Measurements from ENCODE around the gene EXOC6B.

Gene EXOC6B

DNA sequence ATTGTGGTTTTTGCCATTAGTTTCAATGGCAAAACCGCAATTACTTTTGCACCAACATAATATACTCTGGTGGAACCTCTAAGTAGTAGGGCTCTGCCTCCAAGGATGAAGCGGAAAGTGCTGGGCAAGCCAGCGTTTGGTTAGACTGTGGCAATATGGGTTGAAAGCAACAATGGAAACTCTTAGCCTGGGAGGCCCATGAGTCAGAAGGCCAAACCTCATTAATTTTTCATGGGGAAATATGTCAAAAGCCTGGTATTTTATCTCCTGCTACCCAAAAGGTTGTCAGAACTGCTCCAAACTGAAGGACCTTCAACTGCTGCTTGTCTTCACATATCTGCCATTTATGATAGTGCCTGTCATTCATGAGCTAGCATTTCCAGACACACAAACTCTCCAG, 499.1 kb downstream of the EXOC6B start:
- Mint-ChIP-seq H3K4me3 (no peak overlapping the region), H3K4me1 (no peaks in the 10 kb centered on the region), H3K9me3 (peaks cover 3% of the 10 kb centered on the region), H3K27ac (no peak overlapping the region), H3K36me3 (peaks cover 28% of the 10 kb centered on the region), H3K27me3 (no peaks in the 10 kb centered on the region)
- no peak for ATAC-seq

DNA sequence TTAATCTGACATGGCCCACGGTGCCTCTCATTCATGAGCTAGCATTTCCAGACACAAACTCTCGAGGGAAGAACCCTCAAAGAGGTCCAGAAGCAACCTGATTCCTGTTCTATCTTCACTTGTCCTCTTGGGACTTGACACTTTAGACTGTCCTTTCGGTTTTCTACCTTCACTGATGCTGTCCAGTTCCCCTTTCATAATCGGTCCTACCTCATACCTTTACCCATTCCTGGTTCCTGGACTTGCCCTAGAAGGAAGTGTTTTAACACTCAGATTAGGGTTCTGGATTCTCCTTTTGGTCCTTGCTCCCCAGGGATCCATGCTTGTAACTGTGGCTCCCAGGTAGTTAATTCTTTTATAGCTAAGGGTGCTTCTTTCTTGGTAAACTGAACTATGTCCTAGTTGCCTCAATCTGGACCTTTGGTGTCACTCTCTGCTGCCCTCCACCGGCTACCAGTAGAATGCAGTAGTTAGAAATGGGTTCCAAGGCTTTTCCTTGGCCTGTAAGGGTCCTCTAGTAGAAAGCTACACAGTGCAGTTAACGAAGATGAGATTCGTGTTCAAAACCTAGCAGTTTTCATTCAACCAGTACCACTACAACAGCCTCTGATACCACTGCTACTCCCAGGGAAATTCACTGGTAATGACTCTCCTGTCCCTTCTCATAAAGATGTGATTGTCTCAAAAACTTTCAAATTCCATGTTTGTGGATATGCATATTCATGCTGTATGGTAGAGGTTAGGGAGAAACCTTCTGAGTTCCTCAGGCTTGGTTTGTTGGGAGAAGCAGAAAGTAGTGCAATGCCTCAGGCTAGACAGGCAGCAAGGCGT, 500.0 kb downstream of the EXOC6B start:
- Mint-ChIP-seq H3K9me3 (peaks cover 3% of the 10 kb centered on the region), H3K27me3 (no peaks in the 10 kb centered on the region), H3K4me3 (no peak overlapping the region), H3K36me3 (peaks cover 32% of the 10 kb centered on the region), H3K4me1 (no peaks in the 10 kb centered on the region), H3K27ac (no peak overlapping the region)
- no peak for ATAC-seq

DNA sequence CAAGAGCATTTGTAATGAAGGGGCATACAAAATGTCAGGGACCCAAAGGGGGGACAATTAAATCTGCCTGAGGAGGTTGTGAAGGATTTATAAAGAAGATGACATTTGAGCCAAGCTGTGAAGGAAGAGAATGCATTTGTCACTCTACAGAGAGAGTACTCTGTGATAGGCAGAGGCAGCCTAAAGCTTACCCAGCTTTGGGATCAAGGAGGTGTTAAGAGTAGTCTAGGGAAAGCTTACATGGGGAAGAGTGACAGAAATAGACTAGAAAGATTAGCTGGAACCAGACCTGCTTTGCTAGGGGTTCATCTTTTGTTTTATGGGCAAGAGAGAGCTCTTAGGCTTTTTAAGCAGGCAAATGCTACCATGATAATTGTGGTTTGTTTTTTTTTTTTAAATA, 509.1 kb downstream of the EXOC6B start:
- Mint-ChIP-seq H3K4me3 (no peak overlapping the region), H3K4me1 (no peaks in the 10 kb centered on the region)
- ATAC-seq: no peak

DNA sequence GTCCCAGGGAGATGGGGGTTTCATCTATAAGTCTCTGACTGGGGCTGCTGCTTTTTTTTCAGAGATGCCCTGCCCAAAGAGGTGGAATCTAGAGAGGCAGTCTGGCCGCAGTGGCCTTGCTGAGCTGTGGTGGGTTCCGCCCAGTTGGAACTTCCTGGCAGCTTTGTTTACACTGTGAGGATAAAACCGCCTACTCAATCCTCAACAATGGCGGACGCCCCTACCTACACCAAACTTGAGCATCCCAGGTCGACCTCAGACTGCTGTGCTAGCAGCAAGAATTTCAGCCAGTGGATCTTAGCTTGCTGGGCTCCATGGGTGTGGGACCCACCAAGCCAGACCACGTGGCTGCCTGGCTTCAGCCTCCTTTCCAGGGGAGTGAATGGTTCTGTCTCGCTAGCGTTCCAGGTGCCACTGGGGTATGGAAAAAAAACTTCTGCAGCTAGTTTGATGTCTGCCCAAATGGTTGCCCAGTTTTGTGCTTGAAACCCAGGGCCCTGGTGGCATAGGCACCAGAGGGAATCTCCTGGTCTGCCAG, 525.6 kb downstream of the EXOC6B start:
- no peak overlapping the region for H3K4me3 Mint-ChIP-seq
- peaks cover 7% of the 10 kb centered on the region for H3K4me1 Mint-ChIP-seq
- H3K36me3 Mint-ChIP-seq: peaks cover 12% of the 10 kb centered on the region
- H3K9me3 Mint-ChIP-seq: peaks cover 15% of the 10 kb centered on the region
- H3K27me3 Mint-ChIP-seq: no peaks in the 10 kb centered on the region
- ATAC-seq: no peak
- H3K27ac Mint-ChIP-seq: no peak overlapping the region

More for the DNA sequence above, 509.1 kb downstream of the EXOC6B start:
- no peak overlapping the region for H3K27ac Mint-ChIP-seq
- peaks cover 8% of the 10 kb centered on the region for H3K36me3 Mint-ChIP-seq
- no peaks in the 10 kb centered on the region for H3K27me3 Mint-ChIP-seq
- no peaks in the 10 kb centered on the region for H3K9me3 Mint-ChIP-seq

DNA sequence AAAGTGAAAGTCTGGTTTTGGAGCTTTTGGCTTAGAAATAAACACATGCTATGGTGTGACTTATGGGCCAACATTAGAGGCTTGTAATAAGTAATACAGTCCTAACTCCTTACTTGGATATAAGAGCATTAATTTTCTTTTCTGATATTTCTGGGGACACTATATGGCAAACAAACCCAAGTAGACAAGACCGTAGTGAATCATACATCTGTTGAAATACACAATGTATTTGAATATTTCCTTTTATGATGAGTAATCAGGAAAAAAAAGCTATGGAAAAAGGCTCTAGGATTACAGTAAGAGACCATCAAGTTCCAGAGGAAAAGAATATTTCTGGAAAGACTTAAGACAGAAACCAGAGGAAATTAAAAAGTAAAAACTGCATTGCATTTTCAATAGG, 532.2 kb downstream of the EXOC6B start:
- H3K27me3 Mint-ChIP-seq: no peaks in the 10 kb centered on the region
- H3K9me3 Mint-ChIP-seq: peaks cover 10% of the 10 kb centered on the region
- no peak overlapping the region for H3K27ac Mint-ChIP-seq
- peaks cover 7% of the 10 kb centered on the region for H3K4me1 Mint-ChIP-seq
- no peaks in the 10 kb centered on the region for H3K36me3 Mint-ChIP-seq
- H3K4me3 Mint-ChIP-seq: no peak overlapping the region
- no peak for ATAC-seq

DNA sequence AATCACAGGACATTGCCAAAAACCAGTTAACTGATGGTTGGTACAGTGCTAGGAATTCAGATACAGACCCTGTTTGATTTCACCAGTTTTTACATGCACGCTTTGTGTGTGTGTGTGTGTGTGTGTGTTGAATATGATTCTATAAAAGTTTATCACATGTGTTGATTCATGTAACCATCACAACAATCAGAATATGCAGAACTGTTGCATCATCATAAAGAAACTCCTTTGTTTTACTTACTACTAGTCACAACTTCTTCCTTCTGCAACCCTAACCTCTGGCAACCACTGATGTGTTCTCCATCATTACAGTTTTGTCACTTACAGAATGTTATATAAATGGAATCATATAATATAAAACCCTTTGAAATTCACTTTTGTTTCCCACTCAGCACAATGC, 533.4 kb downstream of the EXOC6B start:
- Mint-ChIP-seq H3K36me3 (no peaks in the 10 kb centered on the region), H3K9me3 (peaks cover 2% of the 10 kb centered on the region), H3K27me3 (no peaks in the 10 kb centered on the region), H3K4me3 (no peak overlapping the region), H3K4me1 (peaks cover 7% of the 10 kb centered on the region), H3K27ac (no peak overlapping the region)
- ATAC-seq: no peak

DNA sequence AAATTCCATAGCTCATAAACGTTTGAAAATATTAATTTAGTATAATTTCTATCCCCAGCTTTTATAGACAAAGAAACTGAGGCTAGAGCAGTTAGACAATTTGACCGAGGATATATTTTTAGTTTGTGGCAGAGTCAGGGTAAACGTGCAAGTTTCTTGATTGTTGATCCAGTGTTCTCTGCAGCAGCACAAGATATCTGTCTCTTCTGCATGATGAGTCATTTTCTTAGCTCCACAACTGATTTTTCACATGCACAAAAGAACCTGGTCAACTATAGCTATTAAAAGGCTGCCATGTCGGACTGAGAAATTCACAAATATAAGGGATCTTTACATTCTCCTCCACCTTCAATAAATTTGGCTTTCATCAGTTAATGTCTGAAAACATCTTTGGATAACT, 534.8 kb downstream of the EXOC6B start:
- H3K27ac Mint-ChIP-seq: no peak overlapping the region
- no peak for ATAC-seq
- no peak overlapping the region for H3K4me3 Mint-ChIP-seq
- H3K9me3 Mint-ChIP-seq: no peaks in the 10 kb centered on the region
- H3K36me3 Mint-ChIP-seq: no peaks in the 10 kb centered on the region
- H3K4me1 Mint-ChIP-seq: peaks cover under 1% of the 10 kb centered on the region
- H3K27me3 Mint-ChIP-seq: no peaks in the 10 kb centered on the region

DNA sequence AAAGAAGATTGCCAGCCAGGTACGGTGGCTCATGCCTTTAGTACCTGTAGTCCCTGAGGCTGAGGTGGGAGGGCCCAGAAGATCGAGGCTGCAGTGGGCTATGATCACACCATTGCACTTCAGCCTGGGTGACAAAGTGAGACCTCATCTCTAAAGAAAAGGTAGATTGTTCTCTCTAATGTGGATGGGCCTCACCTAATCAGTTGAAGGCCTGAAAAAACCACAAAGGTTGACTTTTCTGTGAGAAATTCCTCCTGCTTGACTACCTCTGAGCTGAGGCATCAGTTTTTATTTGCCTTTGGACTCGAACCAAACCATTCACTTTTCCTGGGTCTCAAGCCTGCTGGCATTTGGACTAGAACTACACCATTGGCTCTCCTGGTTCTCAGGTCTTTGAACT, 536.1 kb downstream of the EXOC6B start:
- no peaks in the 10 kb centered on the region for H3K9me3 Mint-ChIP-seq
- H3K27me3 Mint-ChIP-seq: no peaks in the 10 kb centered on the region
- no peaks in the 10 kb centered on the region for H3K4me1 Mint-ChIP-seq
- H3K36me3 Mint-ChIP-seq: no peaks in the 10 kb centered on the region
- no peak for ATAC-seq
- H3K4me3 Mint-ChIP-seq: no peak overlapping the region
- no peak overlapping the region for H3K27ac Mint-ChIP-seq

DNA sequence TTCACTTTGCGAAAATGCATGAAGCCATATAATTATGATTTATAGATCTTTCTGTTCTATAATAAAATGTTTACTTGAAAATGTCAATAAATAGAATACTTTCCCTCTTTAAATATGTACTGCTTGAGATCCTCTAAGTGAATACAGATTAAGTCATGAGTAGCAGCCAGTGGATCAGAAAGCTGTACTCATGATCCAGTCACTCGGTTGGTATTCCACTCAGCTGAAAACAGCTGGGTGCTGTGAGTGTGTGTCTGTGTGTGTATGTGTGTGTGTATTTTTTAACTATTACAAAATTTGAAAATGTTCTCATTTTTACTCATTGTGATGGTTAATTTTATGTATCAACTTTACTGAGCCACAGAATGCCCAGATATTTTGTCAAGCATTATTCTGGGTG, 536.5 kb downstream of the EXOC6B start:
- H3K4me1 Mint-ChIP-seq: no peaks in the 10 kb centered on the region
- no peaks in the 10 kb centered on the region for H3K9me3 Mint-ChIP-seq
- no peaks in the 10 kb centered on the region for H3K36me3 Mint-ChIP-seq
- no peaks in the 10 kb centered on the region for H3K27me3 Mint-ChIP-seq
- no peak overlapping the region for H3K4me3 Mint-ChIP-seq
- no peak for ATAC-seq
- H3K27ac Mint-ChIP-seq: no peak overlapping the region

DNA sequence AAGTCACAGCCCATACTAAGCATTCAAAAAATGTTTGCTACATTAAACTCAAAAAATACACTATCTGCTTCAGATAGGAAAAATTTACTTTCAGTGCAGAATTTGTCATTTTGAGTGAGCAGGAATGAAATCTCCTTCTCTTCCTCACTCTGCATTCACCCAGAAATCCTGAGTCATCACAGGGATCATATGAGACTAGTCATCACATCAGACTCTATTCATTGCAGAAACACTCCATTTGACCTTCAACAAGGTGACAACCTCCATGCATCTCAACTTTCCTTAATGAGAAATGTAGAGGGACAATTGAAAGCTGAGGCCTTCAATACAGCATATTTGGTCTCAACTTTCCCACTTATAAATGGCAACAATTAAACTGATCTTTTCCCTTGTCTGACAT, 547.8 kb downstream of the EXOC6B start:
- H3K36me3 Mint-ChIP-seq: peaks cover 6% of the 10 kb centered on the region
- H3K27me3 Mint-ChIP-seq: no peaks in the 10 kb centered on the region
- H3K4me3 Mint-ChIP-seq: no peak overlapping the region
- no peaks in the 10 kb centered on the region for H3K9me3 Mint-ChIP-seq
- ATAC-seq: no peak
- H3K4me1 Mint-ChIP-seq: no peaks in the 10 kb centered on the region
- no peak overlapping the region for H3K27ac Mint-ChIP-seq

DNA sequence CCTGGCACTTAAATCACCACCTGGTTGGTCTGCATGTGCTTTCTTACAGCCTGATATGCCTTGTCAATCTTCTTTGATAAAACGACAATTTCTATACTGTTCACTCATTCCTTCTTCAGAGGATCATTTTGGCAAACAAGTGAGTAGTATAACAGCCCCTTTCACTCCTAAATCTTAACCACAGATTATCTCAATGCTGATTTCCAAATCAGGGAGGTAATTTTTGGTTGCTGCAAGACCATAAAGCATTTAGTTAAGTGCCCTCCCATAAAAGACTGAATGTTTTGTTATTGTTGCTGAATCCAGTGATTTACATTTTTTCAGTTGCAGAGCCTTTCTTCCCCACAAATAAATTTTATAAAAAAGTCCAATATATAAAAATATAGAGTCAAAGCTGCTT, 549.0 kb downstream of the EXOC6B start:
- Mint-ChIP-seq H3K4me3 (no peak overlapping the region), H3K27me3 (no peaks in the 10 kb centered on the region), H3K27ac (no peak overlapping the region), H3K4me1 (no peaks in the 10 kb centered on the region), H3K36me3 (peaks cover 6% of the 10 kb centered on the region), H3K9me3 (no peaks in the 10 kb centered on the region)
- no peak for ATAC-seq

DNA sequence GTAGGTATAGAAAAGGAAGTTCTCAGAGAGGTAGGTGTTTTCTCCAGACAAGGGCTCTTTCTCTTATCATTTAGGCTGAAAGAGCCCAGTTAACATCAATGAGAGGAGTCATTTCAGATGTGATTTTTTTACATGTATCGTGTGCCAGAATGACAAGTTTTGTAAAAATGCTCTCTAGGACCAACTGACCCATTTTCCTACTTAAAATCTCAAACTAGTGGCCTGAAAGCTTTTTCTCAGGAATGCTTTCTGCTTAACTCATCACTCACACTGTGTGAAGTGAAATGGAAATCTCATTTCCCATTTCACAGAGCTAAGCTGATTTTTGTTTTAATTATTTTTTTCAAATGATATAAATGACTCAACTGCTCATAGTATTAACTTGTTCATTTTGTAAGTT, 549.5 kb downstream of the EXOC6B start:
- H3K4me3 Mint-ChIP-seq: no peak overlapping the region
- H3K27me3 Mint-ChIP-seq: no peaks in the 10 kb centered on the region
- H3K27ac Mint-ChIP-seq: no peak overlapping the region
- H3K9me3 Mint-ChIP-seq: no peaks in the 10 kb centered on the region
- H3K36me3 Mint-ChIP-seq: peaks cover 6% of the 10 kb centered on the region
- no peaks in the 10 kb centered on the region for H3K4me1 Mint-ChIP-seq
- no peak for ATAC-seq

DNA sequence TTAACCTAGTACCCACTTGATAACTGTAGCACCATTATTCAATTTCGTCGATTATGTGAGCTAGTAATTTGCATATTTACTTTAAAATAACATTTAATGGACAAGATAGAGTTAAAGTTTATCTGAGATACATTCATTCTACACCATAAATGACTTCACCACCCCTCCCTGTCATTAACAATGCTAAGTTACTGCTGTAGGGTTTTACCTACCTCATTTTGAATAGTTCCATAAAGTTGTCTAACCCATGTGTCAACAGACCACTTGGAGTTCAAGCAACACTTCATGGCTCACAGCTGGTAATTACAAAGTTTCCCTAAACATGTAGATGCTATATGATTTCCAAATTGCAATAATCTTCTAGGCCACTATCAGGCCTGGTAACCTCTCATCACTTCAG, 550.7 kb downstream of the EXOC6B start:
- ATAC-seq: no peak
- H3K4me1 Mint-ChIP-seq: no peaks in the 10 kb centered on the region
- H3K36me3 Mint-ChIP-seq: no peaks in the 10 kb centered on the region
- H3K9me3 Mint-ChIP-seq: no peaks in the 10 kb centered on the region
- no peak overlapping the region for H3K27ac Mint-ChIP-seq
- H3K4me3 Mint-ChIP-seq: no peak overlapping the region
- no peaks in the 10 kb centered on the region for H3K27me3 Mint-ChIP-seq

DNA sequence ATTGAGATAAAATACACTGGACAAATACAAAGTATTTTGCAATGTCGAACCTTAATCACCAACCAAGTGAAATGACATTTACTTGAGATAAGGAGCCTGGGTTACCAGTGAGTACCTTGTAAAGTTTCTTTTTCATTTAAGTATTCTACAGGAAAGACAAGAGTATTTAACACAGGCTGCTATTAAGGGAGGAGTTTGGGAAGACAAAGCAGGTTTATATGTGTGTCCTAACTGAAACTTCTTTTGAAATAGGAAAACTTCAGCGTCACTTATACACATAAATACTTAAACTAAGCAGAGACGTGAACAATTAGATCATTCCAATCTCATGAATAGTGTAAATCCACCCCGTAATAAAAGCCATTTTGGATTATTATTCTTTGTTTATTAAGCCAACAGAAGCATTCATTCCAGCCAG, 551.4 kb downstream of the EXOC6B start:
- Mint-ChIP-seq H3K4me3 (no peak overlapping the region), H3K27ac (no peak overlapping the region), H3K27me3 (no peaks in the 10 kb centered on the region), H3K9me3 (no peaks in the 10 kb centered on the region), H3K4me1 (no peaks in the 10 kb centered on the region), H3K36me3 (no peaks in the 10 kb centered on the region)
- ATAC-seq: no peak

DNA sequence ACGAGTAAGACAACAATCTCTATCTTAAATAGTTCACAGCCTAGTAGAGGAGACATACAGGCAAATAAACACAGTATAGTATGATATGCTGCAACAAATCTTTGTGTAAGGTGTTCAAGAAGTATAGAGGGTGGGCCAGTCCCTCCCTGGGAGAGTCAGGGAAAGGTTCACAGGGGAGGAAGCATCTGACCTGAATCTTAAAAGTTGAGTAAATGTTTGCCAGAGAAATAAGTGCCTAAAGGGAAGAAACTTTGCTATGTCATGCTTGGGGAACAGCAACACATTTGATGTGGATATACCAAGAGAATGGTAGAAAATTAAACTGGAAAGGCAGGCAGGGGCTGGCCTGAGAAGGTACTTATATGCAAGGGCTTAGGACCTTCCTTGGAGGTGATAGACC, 552.4 kb downstream of the EXOC6B start:
- ATAC-seq: no peak
- Mint-ChIP-seq H3K9me3 (no peaks in the 10 kb centered on the region), H3K4me3 (no peak overlapping the region), H3K36me3 (no peaks in the 10 kb centered on the region), H3K27ac (no peak overlapping the region), H3K4me1 (no peaks in the 10 kb centered on the region), H3K27me3 (no peaks in the 10 kb centered on the region)

Measured in stimulated activated memory B cell treated with anti-CD40 and anti-IgM and Interleukin-4, amounts not matched to agents 10 μg/mL and 1 μg/mL and 100 μg/mL, for 72 hours (primary cell).